Memory B cell (primary cell): ENCODE data around the gene ZBTB38.

ENCODE experiments used
- ATAC-seq: fragments of 150-1000 bp; cut with Tn5 transposase; 2 replicates; pipeline ENCODE4 v1.10.0; 2021; ENCODE audit warnings: low read depth, mild to moderate bottlenecking, moderate library complexity
- DNase-seq, 2 donors: peaks; one replicate each; pipeline ENCODE4 v3.0.0; 2022; ENCODE audit warnings: low spot score in 2 of 2
- H3K27ac Mint-ChIP-seq: one replicate; pipeline ENCODE4 v1.8.0; 2022; ENCODE audit warnings: mild to moderate bottlenecking, moderate library complexity, mixed read lengths
- H3K27me3 Mint-ChIP-seq: one replicate; pipeline ENCODE4 v1.8.0; 2022; ENCODE audit warnings: mixed read lengths
- H3K36me3 Mint-ChIP-seq: one replicate; pipeline ENCODE4 v1.8.0; 2022; ENCODE audit warnings: mild to moderate bottlenecking, mixed read lengths
- H3K4me1 Mint-ChIP-seq: one replicate; pipeline ENCODE4 v1.8.0; 2022; ENCODE audit warnings: mixed read lengths
- H3K4me3 Mint-ChIP-seq: one replicate; pipeline ENCODE4 v1.8.0; 2022; ENCODE audit warnings: mild to moderate bottlenecking, moderate library complexity, mixed read lengths
- H3K9me3 Mint-ChIP-seq: one replicate; pipeline ENCODE4 v1.8.0; 2022; ENCODE audit warnings: mixed read lengths

ZBTB38 gene

GRCh38 chr3:141366285-141367037, 1.8 kb upstream of the ZBTB38 start:
- no peak overlapping the region for H3K27ac Mint-ChIP-seq
- DNase-seq, result no peak
- ATAC-seq, result no peak
- no peaks in the 10 kb centered on the region for H3K27me3 Mint-ChIP-seq
- H3K9me3 Mint-ChIP-seq, result peaks cover 2% of the 10 kb centered on the region
- H3K4me3 Mint-ChIP-seq, result no peak overlapping the region
- H3K4me1 Mint-ChIP-seq, result peaks cover 10% of the 10 kb centered on the region
- H3K36me3 Mint-ChIP-seq, result peaks cover 4% of the 10 kb centered on the region

GRCh38 chr3:141367038-141367730, 1.1 kb upstream of the ZBTB38 start:
- Mint-ChIP-seq H3K27ac (peak overlapping the region; percentile 85), H3K36me3 (peaks cover 4% of the 10 kb centered on the region), H3K9me3 (peaks cover 2% of the 10 kb centered on the region), H3K4me1 (peaks cover 13% of the 10 kb centered on the region), H3K4me3 (no peak overlapping the region), H3K27me3 (no peaks in the 10 kb centered on the region)
- ATAC-seq (no peak), DNase-seq (no peak)

GRCh38 chr3:141368925-141369794, 856 bp downstream of the ZBTB38 start:
- peaks cover 2% of the 10 kb centered on the region for H3K36me3 Mint-ChIP-seq
- no peak for DNase-seq
- no peaks in the 10 kb centered on the region for H3K9me3 Mint-ChIP-seq
- no peaks in the 10 kb centered on the region for H3K27me3 Mint-ChIP-seq
- peak overlapping the region; percentile 85 for H3K27ac Mint-ChIP-seq
- ATAC-seq, result no peak
- H3K4me1 Mint-ChIP-seq, result peaks cover 13% of the 10 kb centered on the region
- peak overlapping the region; percentile 54 for H3K4me3 Mint-ChIP-seq

GRCh38 chr3:141370065-141370533, 1.8 kb downstream of the ZBTB38 start:
- H3K27ac Mint-ChIP-seq, result peak overlapping the region; percentile 85
- H3K36me3 Mint-ChIP-seq, result peaks cover 2% of the 10 kb centered on the region
- H3K4me3 Mint-ChIP-seq, result peak overlapping the region; percentile 11
- peak; percentile 98 for ATAC-seq
- H3K27me3 Mint-ChIP-seq, result no peaks in the 10 kb centered on the region
- H3K4me1 Mint-ChIP-seq, result peaks cover 13% of the 10 kb centered on the region
- peak; percentile 43 to 81 for DNase-seq
- H3K9me3 Mint-ChIP-seq, result no peaks in the 10 kb centered on the region

GRCh38 chr3:141371882-141372281, 3.6 kb downstream of the ZBTB38 start:
- Mint-ChIP-seq H3K36me3 (peaks cover 2% of the 10 kb centered on the region), H3K4me1 (peaks cover 25% of the 10 kb centered on the region), H3K27ac (peak overlapping the region; percentile 35), H3K9me3 (no peaks in the 10 kb centered on the region), H3K27me3 (no peaks in the 10 kb centered on the region), H3K4me3 (no peak overlapping the region)
- ATAC-seq, result no peak
- no peak for DNase-seq

- peaks cover 2% of the 10 kb centered on the region for H3K36me3 Mint-ChIP-seq
- H3K27me3 Mint-ChIP-seq, result no peaks in the 10 kb centered on the region
- no peak overlapping the region for H3K4me3 Mint-ChIP-seq
- ATAC-seq (no peak), DNase-seq (no peak)
- H3K27ac Mint-ChIP-seq, result no peak overlapping the region
- peaks cover 26% of the 10 kb centered on the region for H3K4me1 Mint-ChIP-seq
- no peaks in the 10 kb centered on the region for H3K9me3 Mint-ChIP-seq
Observed at GRCh38 chr3:141372656-141373055, 4.4 kb downstream of the ZBTB38 start.

- DNase-seq (no peak), ATAC-seq (no peak)
- H3K27me3 Mint-ChIP-seq, result no peaks in the 10 kb centered on the region
- no peaks in the 10 kb centered on the region for H3K9me3 Mint-ChIP-seq
- no peak overlapping the region for H3K4me3 Mint-ChIP-seq
- H3K27ac Mint-ChIP-seq, result no peak overlapping the region
- peaks cover 26% of the 10 kb centered on the region for H3K4me1 Mint-ChIP-seq
- H3K36me3 Mint-ChIP-seq, result peaks cover 2% of the 10 kb centered on the region
Observed at GRCh38 chr3:141373232-141373631, 4.9 kb downstream of the ZBTB38 start.

- H3K9me3 Mint-ChIP-seq, result no peaks in the 10 kb centered on the region
- no peaks in the 10 kb centered on the region for H3K27me3 Mint-ChIP-seq
- H3K4me1 Mint-ChIP-seq, result peaks cover 30% of the 10 kb centered on the region
- no peak overlapping the region for H3K4me3 Mint-ChIP-seq
- ATAC-seq, result no peak
- H3K27ac Mint-ChIP-seq, result no peak overlapping the region
- peaks cover 2% of the 10 kb centered on the region for H3K36me3 Mint-ChIP-seq
- no peak for DNase-seq
Observed at GRCh38 chr3:141373768-141374526, 5.6 kb downstream of the ZBTB38 start.

GRCh38 chr3:141375381-141376301, 7.3 kb downstream of the ZBTB38 start:
- H3K4me1 Mint-ChIP-seq, result peaks cover 31% of the 10 kb centered on the region
- peak overlapping the region; percentile 20 for H3K27ac Mint-ChIP-seq
- H3K36me3 Mint-ChIP-seq, result no peaks in the 10 kb centered on the region
- ATAC-seq (peak; percentile 40), DNase-seq (no peak)
- H3K27me3 Mint-ChIP-seq, result no peaks in the 10 kb centered on the region
- no peaks in the 10 kb centered on the region for H3K9me3 Mint-ChIP-seq
- no peak overlapping the region for H3K4me3 Mint-ChIP-seq

- H3K4me1 Mint-ChIP-seq, result peaks cover 32% of the 10 kb centered on the region
- no peak overlapping the region for H3K27ac Mint-ChIP-seq
- no peak for ATAC-seq
- H3K36me3 Mint-ChIP-seq, result no peaks in the 10 kb centered on the region
- H3K4me3 Mint-ChIP-seq, result no peak overlapping the region
- H3K27me3 Mint-ChIP-seq, result no peaks in the 10 kb centered on the region
- H3K9me3 Mint-ChIP-seq, result no peaks in the 10 kb centered on the region
- DNase-seq, result no peak
Observed at GRCh38 chr3:141377377-141377776, 9.1 kb downstream of the ZBTB38 start.

GRCh38 chr3:141378556-141378955, 10.3 kb downstream of the ZBTB38 start:
- H3K27me3 Mint-ChIP-seq, result no peaks in the 10 kb centered on the region
- H3K9me3 Mint-ChIP-seq, result no peaks in the 10 kb centered on the region
- ATAC-seq (no peak), DNase-seq (no peak)
- H3K27ac Mint-ChIP-seq, result peak overlapping the region; percentile 95
- H3K4me1 Mint-ChIP-seq, result peaks cover 34% of the 10 kb centered on the region
- peaks cover 2% of the 10 kb centered on the region for H3K36me3 Mint-ChIP-seq
- peak overlapping the region; percentile 70 for H3K4me3 Mint-ChIP-seq

- Mint-ChIP-seq H3K4me3 (peak overlapping the region; percentile 70), H3K27me3 (no peaks in the 10 kb centered on the region), H3K9me3 (no peaks in the 10 kb centered on the region), H3K4me1 (peaks cover 39% of the 10 kb centered on the region), H3K27ac (peak overlapping the region; percentile 95), H3K36me3 (peaks cover 2% of the 10 kb centered on the region)
- peak; percentile 74 for ATAC-seq
- DNase-seq, result no peak
Observed at GRCh38 chr3:141379250-141379966, 11.1 kb downstream of the ZBTB38 start.
